HG02840 (cell line): Measurements from ENCODE around the gene THRAP3.

Experiments
- ATAC-seq: cut with Tn5 transposase; IDR thresholded peaks from one replicate; pipeline ENCODE4 v1.9.1; 2021; ENCODE audit warnings: mild to moderate bottlenecking, moderate library complexity, moderate number of reproducible peaks; ENCODE audit not compliant: unreplicated experiment, low FRiP score

THRAP3 gene

GRCh38 chr1:36322041-36322785 lies 98.0 kb downstream of the THRAP3 start:
- no peak for ATAC-seq

GRCh38 chr1:36322786-36323635 lies 98.8 kb downstream of the THRAP3 start:
- ATAC-seq, result no peak

- ATAC-seq, result no peak
Measured at GRCh38 chr1:36323636-36324352, 99.6 kb downstream of the THRAP3 start, which contains the start of gene EVA1B. Gene EVA1B (minus strand): TSS chr1:36323645. CDS start chr1:36323037, 608 bp downstream.

- no peak for ATAC-seq
Measured at GRCh38 chr1:36324353-36324703, 100.1 kb downstream of the THRAP3 start.

- ATAC-seq, result no peak
Measured at GRCh38 chr1:36326499-36326898, 102.3 kb downstream of the THRAP3 start.

GRCh38 chr1:36327421-36328087 lies 103.3 kb downstream of the THRAP3 start:
- no peak for ATAC-seq

GRCh38 chr1:36328088-36328480 lies 103.8 kb downstream of the THRAP3 start:
- no peak for ATAC-seq

- no peak for ATAC-seq
Measured at GRCh38 chr1:36328713-36329112, 104.5 kb downstream of the THRAP3 start.

GRCh38 chr1:36329817-36330216 lies 105.6 kb downstream of the THRAP3 start:
- ATAC-seq, result no peak

GRCh38 chr1:36330940-36331339 lies 106.7 kb downstream of the THRAP3 start:
- ATAC-seq, result no peak

GRCh38 chr1:36337830-36338229 lies 113.6 kb downstream of the THRAP3 start:
- no peak for ATAC-seq

- ATAC-seq, result no peak
Measured at GRCh38 chr1:36339215-36339614, 115.0 kb downstream of the THRAP3 start.

- ATAC-seq, result no peak
Measured at GRCh38 chr1:36339615-36340014, 115.4 kb downstream of the THRAP3 start.

GRCh38 chr1:36341626-36342320 lies 117.5 kb downstream of the THRAP3 start:
- ATAC-seq, result no peak

- ATAC-seq, result no peak
Measured at GRCh38 chr1:36342426-36343185, 118.4 kb downstream of the THRAP3 start.

- no peak for ATAC-seq
Measured at GRCh38 chr1:36343651-36344394, 119.6 kb downstream of the THRAP3 start.

GRCh38 chr1:36344395-36344680 lies 120.1 kb downstream of the THRAP3 start:
- no peak for ATAC-seq

GRCh38 chr1:36345353-36345752 lies 121.1 kb downstream of the THRAP3 start:
- ATAC-seq, result no peak
